NCI-H128 (cell line): Measurements from ENCODE around the gene SOAT1.
A peak's percentile ranks its signal among the peaks of the same experiment; 100 is the strongest.
"Not testable (repeated sequence)": the region's sequence is repeated elsewhere in the genome, so short reads cannot be mapped to it uniquely, and the experiment has no call there.

Source experiments
- DNase-seq: peaks from one replicate; lab custom pipeline; 2025; ENCODE audit not compliant: unreplicated experiment; lab: John Stamatoyannopoulos, UW

Gene SOAT1

DNA sequence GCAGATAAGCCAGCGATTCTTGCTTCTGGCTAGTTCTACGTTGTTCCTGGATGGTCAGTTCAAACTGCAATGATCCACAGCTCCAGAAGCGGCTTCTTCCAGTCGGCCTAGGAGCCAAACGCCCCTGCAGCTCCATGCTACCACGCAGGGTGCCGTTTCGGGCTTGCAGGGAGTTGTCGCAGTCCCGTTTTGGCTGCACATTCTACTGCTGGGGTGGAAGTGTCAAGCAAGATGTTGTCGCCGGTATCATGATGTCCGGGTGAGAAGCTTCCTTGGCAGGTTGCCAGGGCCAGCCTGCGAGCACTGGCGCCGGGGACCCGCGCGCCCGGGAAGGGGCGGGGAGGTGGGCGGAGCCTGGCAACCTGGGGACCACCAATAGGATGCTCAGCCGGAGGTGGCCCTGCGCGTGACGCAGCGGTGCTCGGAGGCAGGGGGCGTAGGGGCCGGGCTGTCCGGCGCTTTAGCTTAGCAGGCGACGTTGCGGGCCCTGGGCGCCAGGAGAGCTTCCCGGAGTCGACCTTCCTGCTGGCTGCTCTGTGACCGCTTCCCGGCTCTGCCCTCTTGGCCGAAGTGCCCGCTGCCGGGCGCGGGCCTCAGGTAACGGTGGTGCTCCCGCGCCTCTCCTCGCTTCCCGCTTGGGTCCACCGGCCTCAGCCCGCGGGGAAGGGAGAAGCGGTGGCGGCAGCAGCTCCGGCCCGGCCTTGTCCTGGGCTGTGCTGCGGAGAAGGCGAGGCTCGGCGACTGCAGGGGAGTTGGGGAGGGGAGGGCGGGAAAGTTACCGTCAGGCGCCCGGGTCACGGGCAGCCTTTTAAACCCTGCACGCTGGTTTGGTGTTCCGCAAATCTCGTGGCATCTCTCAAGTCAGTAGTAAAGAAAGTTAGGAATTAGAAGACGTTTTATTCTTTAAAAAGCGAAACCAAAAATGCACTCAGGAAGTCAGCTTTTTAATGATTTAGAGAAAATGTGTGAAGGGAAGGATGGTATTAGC is at the start of gene SOAT1:
Gene SOAT1 (plus strand): TSS at position 458 of the 988 bp plus-strand sequence. CDS start 8,888 bp downstream, outside the sequence.
- DNase-seq = peak; percentile 84

DNA sequence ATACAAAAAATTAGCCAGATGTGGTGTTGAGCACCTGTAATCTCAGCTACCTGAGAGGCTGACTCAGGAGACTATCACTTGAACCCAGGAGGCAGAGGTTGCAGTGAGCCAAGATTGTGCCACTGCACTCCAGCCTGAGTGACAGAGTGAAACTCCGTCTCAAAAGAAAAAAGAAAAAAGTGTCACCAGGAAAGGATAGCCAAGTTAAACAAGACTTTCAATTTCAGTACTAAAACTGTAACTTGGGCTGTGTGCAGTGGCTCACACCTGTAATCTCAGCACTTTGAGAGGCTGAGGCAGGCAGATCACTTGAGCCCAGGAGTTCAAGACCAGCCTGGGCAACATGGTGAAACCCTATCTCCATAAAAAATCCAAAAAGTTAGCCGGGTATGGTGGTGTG is 48.2 kb upstream of the SOAT1 start:
- DNase-seq = not testable (repeated sequence)

DNA sequence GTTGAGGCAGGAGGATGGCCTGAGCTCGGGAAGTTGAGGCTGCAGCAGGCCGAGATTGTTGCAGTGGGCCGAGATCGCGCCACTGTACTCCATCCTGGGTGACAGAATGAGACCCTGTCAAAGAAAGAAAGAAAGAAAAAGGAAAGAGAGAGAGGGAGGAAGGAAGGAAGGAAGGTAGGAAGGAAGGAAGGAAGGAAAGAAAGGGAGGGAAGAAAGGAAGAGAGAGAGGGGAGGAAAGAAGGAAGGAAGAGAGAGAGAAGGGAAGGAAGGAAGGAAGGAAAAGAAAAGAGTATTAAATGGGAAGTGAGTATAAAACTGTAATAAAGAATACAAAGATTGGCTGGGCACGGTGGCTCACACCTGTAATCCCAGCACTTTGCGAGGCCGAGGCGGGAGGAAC is 45.7 kb upstream of the SOAT1 start:
- no peak for DNase-seq

DNA sequence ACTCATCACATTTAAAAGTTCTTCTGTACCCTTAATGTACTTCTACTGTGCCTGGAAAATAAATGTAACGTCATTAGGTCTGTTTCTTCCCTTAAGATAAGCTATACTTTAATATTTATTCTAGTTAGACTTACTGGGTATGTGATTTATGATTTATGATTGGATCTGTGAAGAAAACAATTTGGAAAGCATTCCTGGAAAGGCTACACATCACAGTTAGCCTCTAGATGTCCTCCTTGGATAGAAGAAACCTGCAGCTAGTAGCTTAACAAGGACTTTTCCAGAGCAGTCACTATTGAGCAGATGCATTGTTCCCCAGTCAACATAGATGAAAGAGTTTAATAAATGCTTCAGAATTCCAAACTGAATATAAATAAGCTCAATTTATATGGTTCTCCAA is 41.9 kb upstream of the SOAT1 start:
- no peak for DNase-seq

DNA sequence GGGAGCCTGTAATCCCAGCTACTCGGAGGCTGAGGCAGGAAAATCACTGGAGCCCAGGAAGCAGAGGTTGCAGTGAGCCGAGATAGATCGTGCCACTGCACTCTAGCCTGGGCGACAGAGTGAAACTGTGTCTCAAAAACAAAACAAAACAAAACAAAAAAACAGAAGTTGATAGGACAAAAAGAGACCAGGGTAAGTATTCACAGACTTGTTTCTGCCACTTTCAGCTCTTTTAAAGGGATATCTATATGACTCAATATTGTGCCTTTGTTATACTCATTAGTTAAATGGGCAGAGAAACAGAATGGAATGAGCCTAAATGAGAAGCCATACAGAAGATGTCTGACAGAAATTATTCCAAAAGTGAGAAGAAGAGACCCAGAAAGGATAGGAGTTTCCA is 41.0 kb upstream of the SOAT1 start:
- no peak for DNase-seq

DNA sequence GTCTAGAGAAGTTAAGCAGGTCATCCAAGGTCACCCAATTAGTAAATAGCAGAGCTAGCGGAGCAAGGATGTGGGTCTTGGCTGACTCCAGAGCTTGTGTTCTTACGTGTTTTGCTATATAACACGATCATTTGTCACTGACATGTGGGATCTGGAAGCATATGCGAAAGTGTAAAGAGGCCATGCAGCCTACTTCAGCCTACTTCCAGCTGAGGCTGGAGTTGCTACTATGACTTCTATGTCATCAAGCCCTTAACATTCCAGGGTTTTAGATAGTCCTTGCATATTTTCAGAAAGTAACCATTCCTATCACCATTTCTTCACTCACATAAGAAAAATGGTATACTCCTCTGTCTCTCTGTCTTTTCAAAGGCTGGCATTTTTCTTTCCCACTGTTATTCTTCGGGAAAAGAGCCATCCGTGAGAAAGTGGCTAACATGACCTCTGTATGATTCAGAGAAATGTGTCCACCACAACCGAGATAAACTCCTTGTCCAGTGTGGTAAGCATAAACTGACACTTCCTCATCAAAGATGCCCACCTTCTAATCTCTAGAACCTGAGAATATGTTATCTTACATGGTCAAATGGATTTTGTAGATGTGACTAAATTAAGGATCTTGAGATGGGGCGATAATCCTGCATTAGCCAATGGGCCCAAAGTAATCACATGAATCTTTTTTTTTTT is 40.2 kb upstream of the SOAT1 start:
- DNase-seq = no peak

DNA sequence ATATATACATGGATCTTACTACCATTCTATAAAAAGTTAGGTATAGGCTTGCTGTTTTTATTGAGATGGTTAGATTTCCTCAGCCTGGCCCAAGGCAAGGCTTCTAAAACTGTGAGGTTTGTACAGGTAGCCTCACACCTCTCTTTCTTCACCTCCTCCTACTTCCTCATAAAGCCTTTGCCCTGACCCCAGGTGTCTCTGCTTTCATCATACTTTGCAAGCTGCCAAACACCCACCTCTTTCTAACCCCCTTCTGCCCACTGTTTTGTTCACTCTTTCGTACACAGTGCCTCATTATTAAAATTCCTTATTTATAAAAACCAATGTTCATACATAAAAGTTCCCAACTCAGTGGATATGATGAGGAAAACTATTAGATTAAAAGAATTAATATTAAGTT is 31.4 kb upstream of the SOAT1 start:
- DNase-seq = no peak

DNA sequence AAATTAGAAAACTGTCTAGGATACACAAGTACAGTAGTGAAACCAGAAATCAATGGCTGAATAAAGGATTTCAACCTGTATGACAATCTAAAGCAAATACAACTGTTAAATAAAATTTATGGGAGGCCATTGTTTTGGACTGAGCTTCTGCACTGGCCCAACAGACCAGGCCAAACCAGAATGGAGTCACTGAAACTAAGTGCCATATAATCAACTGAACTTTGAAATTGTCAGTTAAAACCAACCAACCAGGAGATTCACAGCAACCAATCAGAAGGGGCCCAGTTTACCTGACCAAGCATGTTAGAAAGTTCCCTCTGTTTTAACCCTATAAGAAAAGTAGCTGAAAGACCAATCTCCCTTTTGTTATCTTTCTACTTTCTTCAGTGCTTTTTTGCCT is 30.5 kb upstream of the SOAT1 start:
- no peak for DNase-seq

DNA sequence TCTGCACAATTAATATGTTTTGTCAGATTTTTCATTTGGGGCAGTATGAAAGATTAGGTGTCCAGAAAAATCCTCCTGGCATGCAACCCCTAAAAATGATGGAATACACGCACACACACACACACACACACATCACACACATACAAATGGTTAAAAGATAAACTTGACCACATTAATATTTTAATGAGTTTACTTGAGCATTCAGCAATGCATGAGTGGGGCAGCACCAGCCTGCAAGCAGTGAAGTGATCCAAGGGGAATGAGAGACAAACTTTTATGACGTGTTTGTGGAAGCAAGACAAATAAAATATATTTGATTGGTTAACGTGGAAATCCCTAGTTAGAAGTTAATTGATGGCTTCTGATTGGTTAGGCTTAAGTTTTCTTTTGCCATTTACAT is 29.1 kb upstream of the SOAT1 start:
- DNase-seq = no peak

DNA sequence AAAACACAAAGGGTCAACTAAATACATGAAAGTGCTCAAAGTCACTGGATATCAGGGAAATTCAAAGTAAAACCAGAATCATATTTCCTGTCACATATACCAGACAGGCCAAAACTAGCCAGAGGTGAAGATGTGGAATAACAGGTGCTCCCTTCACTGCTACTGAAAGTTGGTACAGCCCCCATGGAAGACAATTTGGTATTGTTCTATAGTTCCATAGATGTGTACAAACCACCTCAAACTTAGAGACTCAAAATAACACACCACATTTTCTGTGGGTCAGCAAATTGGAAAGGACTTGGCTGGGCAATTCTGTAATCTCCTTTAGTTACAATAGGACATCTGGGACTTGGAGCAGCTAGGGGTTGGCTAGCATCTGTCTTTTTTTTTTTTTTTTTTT is 24.5 kb upstream of the SOAT1 start:
- no peak for DNase-seq

DNA sequence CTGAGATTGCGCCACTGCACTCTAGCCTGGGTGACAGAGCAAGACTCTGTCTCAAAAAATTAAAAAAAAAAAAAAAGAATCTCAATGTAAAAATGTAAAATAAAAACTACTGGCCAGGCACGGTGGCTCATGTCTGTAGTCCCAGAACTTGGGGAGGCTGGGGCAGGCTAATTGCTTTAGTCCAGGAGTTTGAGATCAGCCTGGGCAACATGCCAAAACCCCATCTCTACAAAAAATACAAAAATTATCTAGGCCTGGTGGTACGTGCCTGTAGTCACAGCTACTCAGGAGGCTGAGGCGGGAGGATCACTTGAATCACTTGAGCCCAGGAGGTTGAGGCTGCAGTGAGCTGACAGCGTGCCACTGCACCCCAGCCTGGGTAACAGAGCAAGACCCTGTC is 19.2 kb upstream of the SOAT1 start:
- DNase-seq = not testable (repeated sequence)

DNA sequence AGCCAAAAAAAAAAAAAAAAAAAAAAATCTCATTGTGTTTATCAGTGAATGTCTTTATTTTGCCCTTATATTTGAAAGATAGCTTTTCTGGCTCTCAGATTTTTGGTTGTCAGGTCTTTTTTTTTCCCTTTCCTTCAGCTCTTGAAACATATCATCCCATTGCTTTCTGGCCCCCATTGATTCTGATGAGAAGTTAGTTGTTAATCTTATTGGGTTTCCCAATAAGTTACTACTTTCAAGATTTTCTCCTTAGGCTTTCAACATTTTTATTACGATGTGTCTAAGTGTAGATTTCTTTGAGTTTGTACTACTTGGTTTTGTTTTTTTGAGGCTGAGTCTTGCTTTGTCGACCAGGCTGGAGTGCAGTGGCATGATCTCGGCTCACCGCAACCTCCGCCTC is 14.7 kb upstream of the SOAT1 start:
- DNase-seq = no peak

DNA sequence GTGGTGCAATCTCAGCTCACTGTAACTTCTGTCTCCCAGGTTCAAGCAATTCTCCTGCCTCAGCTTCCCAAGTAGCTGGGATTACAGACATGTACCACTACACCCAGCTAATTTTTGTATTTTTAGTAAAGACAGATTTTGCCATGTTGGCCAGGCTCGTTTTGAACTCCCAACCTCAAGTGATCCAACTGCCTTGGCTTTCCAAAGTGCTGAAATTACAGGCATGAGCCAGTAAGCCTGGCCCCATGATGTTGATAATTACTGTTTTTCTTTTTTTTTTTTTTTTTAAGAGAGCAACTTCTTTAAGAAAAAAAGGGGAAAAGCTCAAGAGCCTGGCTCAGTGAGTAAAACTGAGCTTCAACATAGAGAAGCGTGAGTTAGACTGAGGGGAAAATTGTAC is 9.6 kb upstream of the SOAT1 start:
- DNase-seq = no peak

DNA sequence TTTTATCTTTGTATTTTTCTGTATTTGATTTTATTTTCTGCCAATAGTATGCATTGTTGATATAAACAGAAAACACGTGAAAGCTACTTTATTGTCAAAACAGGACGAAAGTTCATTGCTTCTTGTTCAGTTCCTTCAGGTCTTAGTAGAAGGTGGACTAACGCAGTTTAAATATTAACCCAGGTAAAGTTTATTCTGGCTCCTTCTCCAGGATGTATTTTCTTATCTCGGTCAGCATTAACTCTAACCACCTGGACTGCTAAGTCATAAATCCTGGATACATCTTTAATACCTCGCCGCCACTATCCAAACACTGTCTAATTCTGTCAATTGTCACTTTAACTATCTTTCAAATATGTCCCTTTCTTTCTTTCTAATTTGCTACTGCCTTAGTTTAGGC is 5.7 kb upstream of the SOAT1 start:
- no peak for DNase-seq

DNA sequence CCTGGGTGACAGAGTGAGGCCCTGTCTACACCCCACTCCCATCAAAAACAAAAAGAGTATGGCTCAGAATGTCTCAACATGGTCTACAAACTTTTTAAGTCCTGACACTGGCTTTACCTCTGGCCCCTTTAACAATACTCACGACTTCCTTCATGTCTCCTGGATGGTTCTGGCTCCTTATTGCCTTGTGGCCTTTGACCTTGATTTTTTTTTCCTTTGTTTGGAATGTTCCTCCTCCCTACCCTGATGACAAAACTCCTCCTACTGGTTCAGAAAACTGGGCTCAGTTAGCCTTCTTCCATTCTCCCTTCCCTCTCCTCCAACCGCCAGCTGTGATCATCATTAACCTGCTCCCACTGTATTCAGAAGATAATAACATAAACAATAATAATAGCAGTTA is 4.6 kb upstream of the SOAT1 start:
- no peak for DNase-seq

DNA sequence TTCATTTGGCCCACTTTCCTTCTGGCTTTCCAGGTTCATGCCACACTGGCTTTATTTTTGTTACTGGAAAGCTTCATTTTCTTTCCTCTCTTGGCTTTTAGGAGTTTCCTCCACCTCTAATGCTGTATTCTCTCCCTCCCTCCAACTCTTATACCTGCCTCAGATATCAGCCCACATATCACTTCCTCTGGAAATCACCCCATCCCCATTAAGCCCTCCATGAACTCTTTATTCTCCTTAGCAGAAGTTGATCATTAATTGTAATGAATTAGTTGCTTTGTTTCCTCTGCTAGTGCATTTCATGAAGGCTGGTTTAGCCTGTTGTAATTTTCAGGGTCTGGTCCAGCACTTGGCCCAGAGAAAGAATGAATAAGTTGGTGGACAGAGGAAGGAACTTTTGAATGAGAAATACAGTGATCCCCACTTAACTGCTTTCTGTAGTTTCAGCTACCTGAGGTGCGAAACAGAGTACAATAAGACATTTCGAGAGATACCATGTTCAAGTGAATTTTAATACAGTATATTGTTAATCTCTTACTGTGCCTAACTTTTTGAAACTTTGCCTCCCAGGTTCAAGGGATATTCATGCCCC is 1.7 kb downstream of the SOAT1 start:
- DNase-seq = no peak

DNA sequence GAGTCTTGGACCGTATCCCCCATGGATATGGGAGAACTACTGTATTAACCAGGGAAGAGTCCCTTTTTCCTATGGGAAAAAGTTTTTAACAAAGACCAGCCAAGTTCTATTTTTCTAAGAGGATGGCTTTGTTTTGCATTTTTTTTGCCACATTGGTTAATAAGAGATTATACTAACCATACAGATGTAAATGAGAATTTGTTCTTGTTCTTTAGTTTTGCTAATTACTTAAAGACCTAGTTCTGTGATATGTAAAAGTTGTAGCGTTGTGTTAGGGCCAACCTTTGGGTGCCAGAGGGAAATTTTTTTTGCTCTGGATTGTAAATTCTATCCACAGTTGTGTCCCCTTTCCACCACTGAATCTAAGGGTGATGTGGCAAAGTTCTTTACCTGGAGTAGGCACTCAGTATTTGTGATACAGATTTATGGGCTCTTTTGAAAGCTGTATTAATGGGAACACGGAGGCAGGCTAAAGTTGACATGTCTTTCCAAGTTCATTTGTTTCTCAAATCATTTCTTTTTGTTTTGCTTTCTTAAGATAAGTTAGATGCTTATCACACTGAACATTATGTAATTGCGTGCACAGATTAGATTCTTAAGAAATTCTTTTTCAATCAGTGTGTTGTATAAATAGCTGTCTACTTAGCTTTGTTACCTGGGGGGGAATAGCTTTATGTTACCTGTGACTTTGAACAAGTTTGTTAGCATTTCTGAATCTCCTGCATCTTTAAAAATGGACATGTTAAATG is 2.9 kb downstream of the SOAT1 start:
- no peak for DNase-seq

DNA sequence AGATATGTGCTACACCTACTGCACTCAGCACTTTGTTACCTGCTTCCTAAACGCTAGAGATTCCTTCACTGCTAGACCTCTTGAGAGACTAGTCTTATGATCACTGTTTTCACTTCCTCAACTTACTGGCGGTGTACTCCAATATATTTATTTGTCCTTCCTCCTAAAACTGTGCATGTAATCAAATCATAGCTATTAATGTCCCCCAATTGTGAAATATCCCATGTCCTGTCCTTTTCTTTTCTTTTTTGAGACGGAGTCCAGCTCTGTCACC is 3.4 kb downstream of the SOAT1 start:
- no peak for DNase-seq

DNA sequence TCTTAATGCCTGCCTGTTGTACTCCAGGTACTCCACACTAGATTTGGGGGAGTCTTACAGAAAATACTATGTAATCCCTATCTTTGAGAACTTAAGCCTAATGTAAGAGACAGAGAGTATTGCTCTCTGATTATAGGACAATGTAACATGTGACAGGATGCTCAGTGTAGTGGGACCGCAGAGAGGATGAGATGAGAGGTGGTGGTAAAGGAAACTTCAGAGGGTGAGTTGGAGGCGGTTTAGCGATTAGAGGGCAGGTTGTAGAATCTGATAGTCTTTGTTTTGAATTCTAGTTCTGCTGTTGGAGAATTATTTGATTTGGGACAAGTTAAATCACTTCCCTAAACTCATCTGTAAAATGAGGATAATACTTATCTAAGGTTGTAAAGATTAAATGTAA is 5.4 kb downstream of the SOAT1 start:
- DNase-seq = no peak

DNA sequence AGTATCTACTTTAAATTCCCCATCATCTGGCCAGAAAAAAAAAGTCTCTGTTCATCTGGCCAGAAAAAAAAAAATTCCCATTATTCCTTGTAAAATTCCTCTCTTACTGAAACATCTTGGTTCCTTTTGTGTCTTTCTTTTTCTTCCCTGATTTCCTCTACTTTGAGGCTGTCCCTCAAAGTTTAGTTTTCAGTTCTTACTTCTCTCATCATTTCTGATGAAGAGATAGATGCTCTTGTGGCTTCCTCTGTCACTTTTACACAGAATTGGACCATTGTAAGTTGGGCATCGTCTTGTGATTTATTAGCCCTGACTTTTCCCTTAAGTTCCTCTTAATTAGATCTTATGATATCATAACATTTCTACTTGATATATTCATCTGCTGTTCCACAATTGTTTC is 6.5 kb downstream of the SOAT1 start:
- no peak for DNase-seq

DNA sequence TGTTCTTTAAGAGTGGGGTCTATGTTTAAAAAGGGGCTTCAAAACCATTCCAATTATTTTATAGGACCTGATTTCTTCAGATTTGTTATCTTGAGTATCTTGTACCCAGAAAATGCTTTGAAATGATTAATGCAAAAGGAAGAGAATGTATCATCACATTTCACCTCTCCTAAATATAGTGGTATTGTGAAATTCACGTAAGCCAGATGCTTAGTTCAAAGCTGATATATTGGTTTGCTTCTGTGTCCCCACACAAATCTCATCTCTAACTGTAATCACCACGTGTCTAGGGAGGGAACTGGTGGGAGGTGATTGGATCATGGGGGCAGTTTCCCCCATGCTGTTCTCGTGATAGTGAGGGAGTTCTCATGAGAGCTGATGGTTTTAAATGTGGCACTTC is 8.5 kb downstream of the SOAT1 start:
- no peak for DNase-seq
